HS-27A (cell line): ENCODE measurements around the gene ZNF727.
"Not testable (repeated sequence)": the region's sequence is repeated elsewhere in the genome, so short reads cannot be mapped to it uniquely, and the experiment has no call there.

Experiments used
- DNase-seq: peaks from one replicate; pipeline ENCODE4 v3.0.0-alpha.2; 2012; ENCODE audit warnings: low read depth, missing footprints

ZNF727 gene

GRCh38 chr7:64045301-64046040 is at the start of gene ZNF727:
TSS of gene ZNF727 (plus strand) at chr7:64045434. CDS start at chr7:64045622, 188 bp downstream.
- no peak for DNase-seq

GRCh38 chr7:63998549-63998948 is 46.7 kb upstream of the ZNF727 start, which contains the start of gene ZNF722:
TSS of gene ZNF722 (plus strand) at chr7:63998849. CDS start at chr7:63998962, 113 bp downstream.
- DNase-seq: no peak

GRCh38 chr7:64015496-64015895 is 29.7 kb upstream of the ZNF727 start:
- not testable (repeated sequence) for DNase-seq

GRCh38 chr7:64035388-64035787 is 9.8 kb upstream of the ZNF727 start:
- no peak for DNase-seq

GRCh38 chr7:64037095-64037494 is 8.1 kb upstream of the ZNF727 start:
- DNase-seq: no peak

- no peak for DNase-seq
Measured at GRCh38 chr7:64046041-64046389, 781 bp downstream of the ZNF727 start.

GRCh38 chr7:64077837-64078698 is 32.8 kb downstream of the ZNF727 start:
- not testable (repeated sequence) for DNase-seq

GRCh38 chr7:64078699-64078994 is 33.4 kb downstream of the ZNF727 start:
- no peak for DNase-seq

GRCh38 chr7:64087501-64087900 is 42.3 kb downstream of the ZNF727 start:
- no peak for DNase-seq

- not testable (repeated sequence) for DNase-seq
Measured at GRCh38 chr7:64088863-64089262, 43.6 kb downstream of the ZNF727 start.
